Lower leg skin (tissue), 4 donors: Measurements from ENCODE around the gene MED10. TPM values are rescaled to one million over a fixed set of nuclear protein-coding genes. Genes with fewer than 3 reads are reported as not detected.

Source experiments
- DNase-seq, 2 donors: peaks; one replicate each; pipeline ENCODE4 v3.0.0-alpha.2; 2019; ENCODE audit warnings: low spot score in 2 of 2
- H3K4me3 ChIP-seq: fragments of 200-600 bp; sonication (generic); 2 replicates; pipeline ENCODE4 v1.5.1; 2017; ENCODE audit warnings: mild to moderate bottlenecking, low read depth; ENCODE audit not compliant: poor library complexity, severe bottlenecking
- CTCF ChIP-seq, 3 donors: fragments of 450-650 bp; IDR thresholded peaks; one replicate each; pipeline ENCODE4 v1.5.1; 2016; ENCODE audit warnings: antibody characterized with exemption in 3 of 3, mild to moderate bottlenecking in 3 of 3, moderate library complexity in 2 of 3
- POLR2A ChIP-seq, 2 donors: fragments of 450-650 bp; IDR thresholded peaks; one replicate each; pipeline ENCODE4 v1.6.1; 2016 to 2017; ENCODE audit warnings: antibody characterized with exemption in 2 of 2, mild to moderate bottlenecking in 1 of 2, moderate library complexity in 1 of 2
- WGBS, 2 donors: methylation state at CpG; one replicate each; pipeline ENCODE4 v1.1.5; 2018; 5-methylcytosine and 5-hydroxymethylcytosine counted together
- intact Hi-C: fragments of 100-400 bp; cut with DNase I; formaldehyde crosslinking; loops from one replicate; pipeline ENCODE4 v1.15.0; 2023; ENCODE audit warnings: low total_unique reads
- total RNA-seq, 4 donors: library from RNA; depleted of rRNA; stranded (reverse); fragments of >200 nt; gene quantifications; one replicate each; pipeline ENCODE4 v1.1.0, GENCODE V29; 2016

The MED10 gene
- total RNA-seq, 4 donors from 2014 or later: 18.5 to 30.4 (median 24.9) TPM

GRCh38 chr5:6396836-6397535 is 18.6 kb upstream of the MED10 start:
- DNase-seq: peak in 1 of 2 donors; percentile 72
- intact Hi-C loops: no loop called here
- TF ChIP-seq POLR2A (IDR thresholded peaks at IDR 0.05): no peak
- no peak for TF ChIP-seq CTCF (IDR thresholded peaks at IDR 0.05)
- H3K4me3 ChIP-seq: no peak overlapping the region
- 93% methylated on average over 11 of the region's 11 CpGs for WGBS, 2 donors

GRCh38 chr5:6396043-6396442 is 17.7 kb upstream of the MED10 start:
- TF ChIP-seq POLR2A (IDR thresholded peaks at IDR 0.05) (no peak), CTCF (IDR thresholded peaks at IDR 0.05) (no peak)
- 87 to 91% methylated on average over 8 of the region's 8 CpGs for whole genome bisulfite sequencing, 2 donors
- H3K4me3 ChIP-seq: no peak overlapping the region
- peak in 1 of 2 donors; percentile 42 for DNase-seq
- intact Hi-C loops: no loop called here

GRCh38 chr5:6395621-6396020 is 17.3 kb upstream of the MED10 start:
- DNase-seq: peak in 1 of 2 donors; percentile 45
- intact Hi-C loops: no loop called here
- 91 to 95% methylated on average over 3 of the region's 3 CpGs for WGBS, 2 donors

GRCh38 chr5:6395102-6395445 is 16.7 kb upstream of the MED10 start:
- no peak for DNase-seq
- 72 to 78% methylated on average over 7 of the region's 7 CpGs for WGBS, 2 donors
- TF ChIP-seq CTCF (IDR thresholded peaks at IDR 0.05) (no peak), POLR2A (IDR thresholded peaks at IDR 0.05) (no peak)
- intact Hi-C loops: no loop called here
- no peak overlapping the region for H3K4me3 ChIP-seq

More at GRCh38 chr5:6395621-6396020, 17.3 kb upstream of the MED10 start:
- H3K4me3 ChIP-seq: no peak overlapping the region
- no peak for TF ChIP-seq CTCF (IDR thresholded peaks at IDR 0.05)
- no peak for TF ChIP-seq POLR2A (IDR thresholded peaks at IDR 0.05)

GRCh38 chr5:6394429-6395101 is 16.2 kb upstream of the MED10 start:
- no peak overlapping the region for H3K4me3 ChIP-seq
- no peak for TF ChIP-seq POLR2A (IDR thresholded peaks at IDR 0.05)
- WGBS, 2 donors: 88 to 89% methylated on average over 12 of the region's 12 CpGs
- DNase-seq: peak in 1 of 2 donors; percentile 71
- intact Hi-C loops: no loop called here

GRCh38 chr5:6393596-6394194 is 15.3 kb upstream of the MED10 start:
- TF ChIP-seq POLR2A (IDR thresholded peaks at IDR 0.05): no peak
- TF ChIP-seq CTCF (IDR thresholded peaks at IDR 0.05): no peak
- WGBS, 2 donors: 74% methylated on average over 2 of the region's 2 CpGs
- intact Hi-C loops: no loop called here
- no peak overlapping the region for H3K4me3 ChIP-seq
- DNase-seq: peak in 1 of 2 donors; percentile 58
